Activated CD8-positive, alpha-beta memory T cell treated with anti-CD3 and anti-CD28 coated beads, Interleukin-2, amount 50 U/mL, for 4 hours (primary cell): Measurements from ENCODE around the gene SLC30A4.
"Not testable (repeated sequence)": the region's sequence is repeated elsewhere in the genome, so short reads cannot be mapped to it uniquely, and the experiment has no call there.

ENCODE experiments used
- DNase-seq: peaks from one replicate; pipeline ENCODE4 v3.0.0-alpha.2; 2020

Gene SLC30A4, protein sequence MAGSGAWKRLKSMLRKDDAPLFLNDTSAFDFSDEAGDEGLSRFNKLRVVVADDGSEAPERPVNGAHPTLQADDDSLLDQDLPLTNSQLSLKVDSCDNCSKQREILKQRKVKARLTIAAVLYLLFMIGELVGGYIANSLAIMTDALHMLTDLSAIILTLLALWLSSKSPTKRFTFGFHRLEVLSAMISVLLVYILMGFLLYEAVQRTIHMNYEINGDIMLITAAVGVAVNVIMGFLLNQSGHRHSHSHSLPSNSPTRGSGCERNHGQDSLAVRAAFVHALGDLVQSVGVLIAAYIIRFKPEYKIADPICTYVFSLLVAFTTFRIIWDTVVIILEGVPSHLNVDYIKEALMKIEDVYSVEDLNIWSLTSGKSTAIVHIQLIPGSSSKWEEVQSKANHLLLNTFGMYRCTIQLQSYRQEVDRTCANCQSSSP

DNA sequence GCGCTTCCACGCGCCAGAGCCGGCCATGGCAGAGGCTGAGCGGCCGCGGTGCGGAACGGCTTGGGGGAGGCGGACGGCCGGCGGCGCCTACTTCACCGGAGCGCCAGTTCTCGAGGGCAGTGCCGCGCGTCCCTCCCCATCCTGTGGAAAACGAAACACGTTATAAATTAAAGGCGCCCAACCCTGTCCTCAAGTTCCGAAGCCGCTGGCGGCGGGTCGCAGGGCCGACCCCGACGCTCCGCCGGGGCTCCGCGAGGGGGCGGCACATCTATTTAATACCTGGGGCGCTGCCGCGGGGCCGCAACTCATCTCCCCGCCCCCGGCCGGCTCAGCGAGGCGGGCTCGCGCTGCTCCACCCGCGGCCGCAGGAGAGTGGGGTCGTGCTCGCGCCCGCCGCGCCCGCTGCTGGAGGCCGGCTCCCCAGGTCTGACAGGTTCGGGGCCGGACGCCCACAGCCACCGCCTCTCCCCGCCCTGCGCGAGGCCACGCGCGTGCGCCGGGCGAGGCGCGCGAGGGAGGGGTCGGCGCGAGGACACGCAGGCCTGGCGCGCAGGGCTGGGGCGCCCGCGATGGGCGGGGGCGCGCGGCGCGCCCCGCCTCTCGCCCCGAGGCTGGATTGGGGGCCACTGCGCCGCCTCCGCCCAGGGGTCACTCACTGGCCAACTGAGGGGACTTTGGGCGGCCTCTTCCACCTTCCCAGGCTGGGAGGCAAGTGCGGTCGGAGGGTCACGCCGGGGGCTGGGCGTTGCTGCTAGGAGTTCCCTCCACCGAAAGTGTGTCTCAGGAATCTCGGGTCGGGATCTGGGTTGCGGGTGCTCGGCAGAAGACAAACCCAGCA lies at the start of gene SLC30A4:
TSS of gene SLC30A4 (minus strand) at position 428 of the 838 bp plus-strand sequence. CDS start at position 27, 401 bp downstream.
- DNase-seq: peak; percentile 72

DNA sequence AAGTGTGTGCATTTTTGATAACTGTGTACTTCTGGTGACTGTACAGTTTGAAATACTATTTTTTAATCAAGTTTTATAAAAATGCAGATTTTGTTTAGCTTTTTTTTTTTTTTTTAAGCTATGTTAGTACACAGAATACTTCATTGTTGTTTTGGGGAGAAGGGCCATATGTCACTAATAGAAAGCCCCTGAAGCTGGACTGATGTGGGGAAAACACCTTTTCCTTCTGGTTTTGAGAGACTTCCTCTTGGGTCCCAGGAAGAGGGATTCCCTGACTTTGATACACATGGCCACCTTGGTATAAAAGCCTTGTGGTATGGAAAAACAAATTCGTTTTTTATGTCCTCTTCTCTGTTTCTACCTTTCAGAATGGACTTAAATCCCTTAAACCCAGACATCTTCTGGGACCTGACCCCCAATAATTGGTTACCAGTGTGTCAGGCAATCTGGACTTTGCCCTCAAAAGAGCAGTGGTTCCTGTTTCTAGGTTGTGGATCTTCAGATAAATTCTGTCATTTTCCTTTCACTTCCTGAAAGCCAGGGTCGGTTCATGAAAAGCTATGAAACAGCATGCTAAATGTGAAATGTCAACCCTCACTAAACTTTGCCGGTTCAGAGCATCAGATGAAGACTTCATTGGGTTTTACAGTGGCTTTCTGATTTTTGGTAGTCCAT lies 33.5 kb upstream of the SLC30A4 start:
- DNase-seq: no peak

DNA sequence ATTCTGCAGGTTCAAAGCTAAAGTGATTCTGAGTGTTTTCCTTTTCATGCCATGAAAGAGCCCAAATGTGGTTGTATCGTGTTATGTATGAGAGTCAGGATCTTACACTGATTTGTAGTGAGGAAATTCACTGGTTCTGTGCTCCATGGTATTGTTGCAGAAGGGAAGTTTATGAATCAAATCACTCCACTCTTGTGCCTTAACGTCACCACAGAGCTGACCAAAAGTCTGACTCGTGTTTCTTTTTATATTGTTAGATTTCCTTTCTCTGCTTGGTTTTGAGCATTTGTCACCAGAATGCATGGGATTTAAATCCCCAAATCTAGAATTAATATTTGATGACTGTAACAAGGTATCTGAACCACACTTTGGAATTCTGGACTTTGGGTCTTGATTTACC lies 29.1 kb upstream of the SLC30A4 start:
- no peak for DNase-seq

DNA sequence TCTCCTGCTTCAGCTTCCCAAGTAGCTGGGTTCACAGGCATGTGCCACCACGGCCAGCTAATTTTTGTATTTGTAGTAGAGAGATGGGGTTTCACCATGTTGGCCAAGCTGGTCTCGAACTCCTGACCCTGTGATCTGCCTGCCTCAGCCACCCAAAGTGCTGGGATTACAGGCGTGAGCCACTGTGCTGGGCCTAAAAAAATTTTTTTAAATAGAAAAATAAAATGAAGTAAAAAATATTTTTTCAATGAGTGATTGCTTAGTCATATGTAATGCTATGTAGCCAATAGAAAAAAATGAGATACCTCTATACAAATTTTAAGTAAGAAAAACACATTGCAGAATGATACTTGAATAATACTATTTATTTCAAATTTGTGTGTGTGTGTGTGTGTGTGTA lies 27.9 kb upstream of the SLC30A4 start:
- no peak for DNase-seq

DNA sequence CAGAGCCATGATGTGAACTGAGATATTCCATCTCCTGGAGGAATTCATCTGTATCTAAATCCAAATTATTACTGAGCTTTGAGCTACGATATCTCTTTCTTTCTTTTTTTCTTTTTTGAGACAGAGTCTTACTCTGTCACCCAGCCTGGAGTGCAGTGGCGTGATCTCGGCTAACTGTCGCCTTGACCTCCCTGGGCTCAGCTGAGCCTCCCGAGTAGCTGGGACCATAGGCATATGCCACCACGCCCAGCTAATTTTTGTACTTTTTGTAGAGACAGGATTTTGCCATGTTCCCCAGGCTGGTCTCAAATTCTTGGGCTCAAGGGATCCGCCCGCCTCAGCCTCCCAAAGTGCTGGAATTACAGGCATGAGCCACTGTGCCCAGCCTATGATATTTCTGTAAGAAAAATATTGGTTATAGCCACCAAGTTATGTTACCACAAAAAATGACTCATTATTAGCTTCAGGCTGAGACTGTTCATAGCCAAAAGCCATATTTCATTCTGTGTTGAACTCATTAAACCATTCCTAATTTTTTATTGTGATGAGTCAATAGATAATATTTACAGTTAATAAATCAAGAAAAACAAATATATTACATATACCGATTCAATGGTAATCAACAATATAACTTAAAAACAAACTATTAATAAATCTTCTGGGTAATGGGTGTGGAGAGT lies 27.1 kb upstream of the SLC30A4 start:
- no peak for DNase-seq

DNA sequence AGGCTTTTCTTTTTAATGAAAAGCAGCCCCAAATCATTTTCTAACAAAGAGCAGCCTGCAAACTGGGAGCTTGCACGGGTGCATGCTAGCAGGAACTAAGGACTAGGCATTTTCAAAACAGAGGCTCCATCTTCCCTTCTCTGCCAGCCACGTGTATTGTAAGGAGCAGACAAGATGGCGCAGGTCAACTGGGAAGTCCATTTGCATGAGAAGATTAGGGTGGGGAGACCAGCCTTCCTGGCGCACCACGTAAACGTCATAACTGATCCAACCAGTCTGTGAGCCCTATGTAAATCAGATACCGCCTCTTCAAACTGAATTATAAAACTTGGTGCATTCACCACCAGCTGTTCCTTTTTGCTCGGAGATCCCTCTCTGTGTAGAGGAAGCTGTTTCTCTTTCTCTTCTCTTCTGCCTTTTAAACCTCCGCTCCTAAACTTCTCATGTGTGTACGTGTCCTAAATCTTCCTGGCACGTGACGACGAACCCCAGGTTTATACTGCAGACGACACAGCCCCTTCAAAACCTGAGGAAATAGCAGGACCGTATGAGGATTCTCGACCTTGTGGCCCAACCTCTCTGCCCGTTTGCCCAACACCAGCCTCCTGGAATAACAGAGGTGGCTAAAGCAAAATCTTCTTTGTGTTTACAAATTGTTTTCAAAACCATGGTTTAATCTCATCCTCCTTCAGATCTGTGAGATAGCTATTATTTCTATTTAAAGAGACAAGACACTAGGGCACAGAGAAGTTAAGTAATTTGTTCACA lies 26.4 kb upstream of the SLC30A4 start:
- no peak for DNase-seq

DNA sequence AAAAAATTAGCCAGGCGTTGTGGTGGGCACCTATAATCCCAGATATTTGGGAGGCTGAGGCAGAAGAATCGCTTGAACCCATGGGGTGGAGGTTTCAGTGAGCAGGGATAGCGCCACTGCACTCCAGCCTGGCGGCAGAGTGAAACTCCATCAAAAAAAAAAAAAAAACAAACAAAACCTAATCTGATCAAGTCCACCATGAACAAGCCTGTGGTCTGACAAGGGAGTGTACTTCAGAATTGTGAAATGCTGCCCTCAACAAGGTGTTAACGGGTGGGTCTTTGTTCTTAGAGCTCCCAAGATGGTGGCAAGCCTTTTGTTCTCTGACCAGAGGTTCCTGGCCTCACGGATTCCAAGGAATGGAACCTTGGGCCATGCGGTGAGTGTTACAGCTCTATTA lies 24.2 kb upstream of the SLC30A4 start:
- no peak for DNase-seq

DNA sequence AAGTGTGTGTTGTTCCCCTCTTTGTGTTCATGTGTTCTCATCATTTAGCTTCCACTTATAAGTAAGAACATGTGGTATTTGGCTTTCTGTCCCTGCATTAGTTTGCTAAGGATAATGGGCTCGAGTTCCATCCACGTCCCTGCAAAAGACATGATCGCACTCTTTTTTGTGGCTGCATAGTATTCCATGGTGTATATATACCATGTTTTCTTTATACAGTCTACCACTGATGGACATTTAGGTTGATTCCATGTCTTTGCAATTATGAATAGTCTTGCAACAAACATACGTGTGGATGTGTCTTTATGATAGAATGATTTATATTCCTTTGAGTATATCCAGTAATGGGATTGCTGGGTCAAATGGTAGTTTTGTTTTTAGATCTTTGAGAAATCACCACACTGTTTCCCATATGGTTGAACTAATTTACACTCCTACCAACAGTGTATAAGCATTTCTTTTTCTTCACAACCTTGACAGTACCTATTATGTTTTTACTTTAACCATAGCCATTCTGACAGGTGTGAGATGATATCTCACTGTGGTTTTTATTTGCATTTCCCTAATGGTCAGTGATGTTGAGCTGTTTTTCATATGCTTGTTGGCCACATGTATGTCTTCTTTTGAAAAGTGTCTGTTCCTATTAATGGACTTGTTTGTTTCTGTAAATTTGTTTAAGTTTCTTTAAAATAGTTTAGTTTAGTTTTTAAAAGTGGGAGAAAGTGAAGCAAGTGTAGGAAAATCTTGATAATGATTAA lies 21.9 kb upstream of the SLC30A4 start:
- no peak for DNase-seq

DNA sequence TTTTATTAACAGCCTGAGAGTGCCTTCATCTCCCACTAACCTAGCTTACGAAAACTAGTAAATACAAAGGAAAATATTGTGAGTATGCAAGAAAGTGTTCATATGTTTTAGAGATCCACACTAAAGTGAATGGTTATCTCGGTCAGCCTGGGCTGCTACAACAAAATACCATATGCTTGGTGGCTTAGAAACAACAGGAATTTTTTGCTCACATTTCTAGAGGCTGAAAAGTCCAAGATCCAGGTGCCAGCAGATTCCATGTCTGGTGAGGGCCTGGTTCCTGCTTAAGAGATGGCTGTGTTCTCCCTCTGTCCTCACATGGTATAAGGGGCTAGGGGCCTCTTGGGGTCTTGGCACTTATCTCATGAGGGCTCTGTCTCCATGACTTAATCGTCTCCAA lies 20.5 kb upstream of the SLC30A4 start:
- DNase-seq: no peak

DNA sequence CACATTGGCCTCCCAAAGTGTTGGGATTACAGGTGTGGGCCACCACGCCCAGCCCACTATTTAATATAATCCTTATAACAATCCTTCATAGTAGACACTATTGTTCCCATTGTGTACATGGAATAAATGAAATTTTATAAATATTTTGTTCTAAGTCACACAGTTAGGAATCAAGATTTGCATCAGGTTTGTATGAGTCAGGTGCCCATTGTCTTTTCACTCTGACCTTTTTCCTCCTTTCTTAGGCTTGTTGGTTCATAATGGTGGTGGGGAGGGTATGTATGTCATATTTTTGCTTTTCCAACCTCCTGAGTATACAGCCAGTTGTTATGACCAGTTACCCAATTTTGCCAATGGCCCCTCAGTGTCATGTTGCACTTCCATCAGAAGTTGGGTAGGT lies 18.0 kb upstream of the SLC30A4 start:
- DNase-seq: no peak

DNA sequence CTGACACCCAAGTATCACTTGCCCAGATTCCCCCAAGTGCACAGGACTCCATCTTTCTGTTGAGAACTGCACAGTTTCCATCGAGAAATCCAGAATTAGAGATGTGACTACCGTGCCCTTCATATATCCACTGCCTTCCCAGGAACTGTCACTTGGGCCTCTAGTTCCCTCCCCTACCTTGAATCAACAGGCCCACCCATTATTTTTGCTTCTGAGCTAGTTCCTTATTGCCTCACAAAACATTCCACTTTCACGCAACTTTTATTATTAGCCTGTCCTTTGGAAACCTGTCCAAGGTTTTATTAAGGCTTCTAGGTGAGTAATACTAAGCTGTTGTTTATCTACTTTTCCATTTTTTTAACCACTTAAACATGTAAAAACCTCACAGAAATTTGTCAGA lies 17.1 kb upstream of the SLC30A4 start:
- no peak for DNase-seq

DNA sequence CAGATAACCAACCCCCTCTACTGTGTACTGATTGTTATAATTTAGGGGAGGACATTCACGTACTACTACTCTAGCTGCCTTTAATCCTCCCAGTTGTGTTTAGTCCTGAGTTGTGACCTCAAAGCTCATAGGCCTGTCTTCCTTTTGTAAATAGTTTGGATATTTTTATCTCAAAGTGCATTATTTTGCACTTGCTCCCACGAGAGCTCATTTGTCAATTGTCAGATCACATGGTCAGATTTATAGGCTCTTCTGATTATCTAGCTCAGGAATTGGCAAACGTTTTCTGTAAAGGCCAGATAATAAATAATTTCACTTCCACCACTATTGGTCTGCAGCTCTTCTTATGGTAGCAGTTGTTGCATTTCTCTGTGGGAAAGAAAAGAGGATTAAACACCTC lies 14.4 kb upstream of the SLC30A4 start:
- DNase-seq: no peak

DNA sequence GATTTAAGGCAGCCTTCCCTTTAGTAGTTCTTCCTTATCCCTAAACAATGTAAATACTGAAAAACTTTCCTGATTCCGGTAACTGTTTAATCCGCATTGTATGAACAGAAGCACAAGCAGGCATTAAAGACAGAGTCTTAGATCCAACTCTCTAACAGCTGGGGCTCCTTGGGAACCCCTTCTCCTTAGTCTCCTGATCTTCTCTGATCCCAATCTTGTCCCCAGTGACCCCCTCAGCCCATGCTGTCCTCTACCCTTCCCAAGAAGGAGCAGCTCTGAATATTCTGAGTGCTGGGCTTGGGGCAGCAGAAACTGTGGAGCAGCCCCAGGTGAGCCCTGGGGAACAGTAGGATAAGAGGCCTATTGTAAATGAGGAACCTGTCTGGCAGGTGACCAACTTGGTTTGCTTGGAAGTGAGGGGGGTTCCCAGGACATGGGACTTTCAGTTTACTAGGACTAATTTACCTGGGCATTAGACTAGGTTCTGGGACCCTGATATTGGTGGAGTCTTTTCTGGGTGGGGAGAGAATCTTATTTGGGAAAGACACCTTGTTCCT lies 13.0 kb upstream of the SLC30A4 start:
- DNase-seq: no peak

DNA sequence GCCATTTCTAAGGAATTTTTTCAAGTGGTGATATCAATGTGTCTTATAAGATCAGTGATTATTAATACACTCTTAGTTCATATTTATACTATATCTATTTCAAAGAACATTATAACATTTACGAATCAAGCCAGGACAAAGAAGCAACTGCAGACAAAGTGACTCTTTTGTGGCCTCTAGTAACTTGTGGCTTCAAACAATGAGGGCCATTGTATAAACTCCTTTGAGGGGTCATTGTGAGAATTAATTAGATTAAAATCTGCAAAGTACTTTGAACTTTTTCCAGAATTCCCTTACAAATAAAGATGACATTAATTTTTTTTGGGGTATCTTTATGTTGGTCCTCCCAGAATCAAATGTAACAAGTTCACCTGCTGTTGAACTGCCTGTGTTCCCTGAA lies 12.3 kb upstream of the SLC30A4 start:
- DNase-seq: no peak

DNA sequence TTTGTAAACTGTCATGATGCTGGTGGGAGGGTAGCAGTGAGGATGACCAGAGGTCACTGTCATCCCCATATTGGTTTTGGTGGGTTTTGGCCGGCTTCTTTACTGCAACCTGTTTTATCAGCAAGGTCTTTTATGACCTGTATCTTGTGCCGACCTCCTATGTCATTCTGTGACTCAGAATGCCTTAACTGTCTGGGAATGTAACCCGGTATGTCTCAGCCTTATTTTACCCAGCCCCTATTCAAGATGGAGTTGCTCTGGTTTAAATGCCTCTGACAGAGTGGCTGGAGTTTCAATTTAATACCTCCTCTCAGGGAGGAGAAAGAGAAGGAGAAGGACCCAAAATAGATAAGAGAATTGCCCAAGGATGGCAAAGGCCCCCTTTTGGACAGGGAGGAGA lies 10.3 kb upstream of the SLC30A4 start:
- not testable (repeated sequence) for DNase-seq

DNA sequence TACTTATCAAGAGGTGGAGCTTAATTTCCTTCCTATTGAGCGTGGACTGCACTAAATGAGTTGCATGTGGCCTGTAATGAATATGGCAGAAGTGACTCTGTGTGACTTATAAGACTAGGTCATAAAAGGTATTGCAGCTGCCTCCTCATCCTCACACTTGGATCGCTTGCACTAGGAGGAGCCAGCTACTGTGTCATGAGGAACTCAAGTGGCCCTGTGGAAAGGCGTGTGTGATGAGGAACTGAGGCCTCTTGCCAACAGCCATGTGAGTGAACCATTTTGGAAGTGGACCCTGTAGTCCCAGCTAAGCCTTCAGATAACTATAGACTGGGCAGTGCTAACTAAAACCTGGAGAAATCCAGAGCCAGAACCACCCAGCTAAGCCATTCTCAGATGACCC lies 7.1 kb upstream of the SLC30A4 start:
- DNase-seq: no peak

DNA sequence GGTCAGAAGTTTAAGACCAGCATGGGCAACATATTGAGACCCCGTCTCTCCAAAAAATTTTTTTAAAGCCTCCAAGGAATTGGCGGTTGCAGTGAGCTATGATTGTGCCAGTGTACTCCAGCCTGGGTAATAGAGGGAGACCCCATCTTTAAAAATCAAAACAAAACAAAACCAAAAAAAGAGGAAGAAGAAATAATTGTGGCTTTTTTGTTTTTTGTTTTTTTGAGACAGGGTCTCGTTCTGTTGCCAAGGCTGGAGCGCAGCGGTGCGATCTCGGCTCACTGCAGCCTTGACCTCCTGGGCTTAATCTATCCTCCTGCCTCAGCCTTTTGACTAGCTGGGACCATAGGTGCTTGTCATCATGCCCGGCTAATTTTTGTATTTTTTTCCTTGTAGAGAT lies 4.5 kb upstream of the SLC30A4 start:
- no peak for DNase-seq

DNA sequence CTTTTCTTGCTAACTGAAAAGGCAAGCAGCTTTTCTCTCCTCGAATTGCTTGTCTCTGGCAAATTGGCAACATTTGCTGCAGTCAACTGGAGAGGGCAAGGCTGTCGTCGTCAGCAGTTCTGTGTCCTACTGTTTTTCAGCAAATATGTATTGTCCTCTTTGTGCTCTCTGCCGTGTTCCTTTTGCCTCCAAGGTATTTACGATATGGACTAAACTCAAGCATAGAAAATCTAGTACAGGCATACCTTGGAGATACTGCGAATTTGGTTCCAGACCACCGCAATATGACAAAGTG lies 558 bp upstream of the SLC30A4 start:
- no peak for DNase-seq

DNA sequence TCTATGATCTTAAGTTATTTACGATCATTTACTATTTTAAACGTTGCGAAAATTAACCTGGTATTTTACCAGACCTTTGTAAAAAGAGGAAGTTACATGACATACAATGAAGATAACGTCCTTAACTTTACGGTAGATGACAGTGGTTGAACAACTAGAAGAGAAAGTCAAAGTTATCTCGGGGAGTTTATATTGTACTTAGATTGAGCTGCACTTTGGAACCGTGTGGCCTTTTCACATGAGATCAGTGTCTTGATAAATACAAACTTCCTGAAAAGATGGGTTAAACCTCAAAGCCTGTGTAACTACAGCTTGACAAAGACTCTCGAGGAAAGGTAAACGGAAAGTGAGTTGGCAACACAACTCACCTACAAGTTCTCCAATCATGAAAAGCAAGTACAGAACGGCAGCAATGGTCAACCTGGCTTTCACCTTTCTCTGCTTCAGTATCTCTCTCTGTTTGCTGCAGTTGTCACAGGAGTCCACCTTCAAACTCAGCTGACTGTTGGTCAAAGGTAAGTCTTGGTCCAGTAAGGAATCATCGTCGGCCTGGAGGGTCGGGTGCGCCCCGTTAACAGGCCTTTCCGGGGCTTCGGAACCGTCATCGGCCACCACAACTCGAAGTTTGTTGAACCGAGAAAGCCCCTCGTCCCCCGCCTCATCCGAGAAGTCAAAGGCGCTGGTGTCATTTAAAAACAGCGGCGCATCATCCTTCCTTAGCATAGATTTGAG lies 793 bp downstream of the SLC30A4 start:
- no peak for DNase-seq

DNA sequence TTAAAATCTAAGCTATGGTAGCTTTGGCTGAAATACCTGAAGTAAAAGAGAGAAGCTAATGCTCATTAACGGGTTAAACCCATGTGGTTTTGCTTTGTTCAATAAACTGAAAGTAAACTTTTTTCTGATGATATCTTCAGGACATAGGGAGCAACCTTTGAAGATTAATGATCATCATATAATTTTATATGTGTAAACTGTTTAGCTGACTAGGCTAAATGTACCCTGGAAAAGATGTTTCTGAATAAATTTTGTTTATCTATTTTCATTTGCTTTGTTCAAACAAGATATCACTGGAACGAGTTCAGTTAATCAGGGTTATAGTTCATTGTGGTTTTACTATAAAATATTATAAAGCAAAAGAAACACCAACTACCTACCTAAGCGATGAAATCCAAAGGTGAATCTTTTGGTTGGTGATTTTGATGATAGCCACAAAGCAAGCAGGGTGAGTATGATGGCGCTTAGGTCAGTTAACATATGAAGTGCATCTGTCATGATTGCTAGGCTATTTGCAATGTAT lies 11.7 kb downstream of the SLC30A4 start:
- no peak for DNase-seq
